Endothelial cell of umbilical vein (primary cell): ENCODE measurements around the gene EML6. TPM values are rescaled to one million over a fixed set of nuclear protein-coding genes. Genes with fewer than 3 reads are reported as not detected.

Source experiments
- BruUV-seq: library from RNA; stranded (reverse); fragments of 400-500 nt; replicated peaks from 2 replicates; lab custom pipeline; 2021; lab: Mats Ljungman, UMichigan
- CTCF ChIA-PET: fragments of 300-600, 350-600 bp; sonication (Branson Sonifier 250); formaldehyde crosslinking; loops from one replicate; lab custom pipeline; 2021; ENCODE audit warnings: antibody characterized with exemption, inconsistent platforms; lab: Charles Lee
- POLR2A ChIA-PET: fragments of 300-600, 350-600 bp; sonication (Branson Sonifier 250); formaldehyde crosslinking; loops from one replicate; lab custom pipeline; 2021; ENCODE audit warnings: antibody characterized with exemption, inconsistent platforms; lab: Charles Lee
- DNase-seq: peaks from one replicate; pipeline ENCODE4 v3.0.0-alpha.2; 2011; ENCODE audit warnings: low read depth, low spot score
- FAIRE-seq: peaks from 2 replicates; lab custom pipeline; 2011; peaks lifted over from hg19 to GRCh38; lab: Jason Lieb, UNC
- H2AFZ ChIP-seq: 2 replicates; pipeline ENCODE4 v1.6.0; 2012; ENCODE audit warnings: low read depth, low read length, control low read depth, inconsistent platforms
- H3K27ac ChIP-seq: 2 replicates; pipeline ENCODE4 v1.5.1; 2011; ENCODE audit warnings: low read depth, mild to moderate bottlenecking, control low read depth, low read length, moderate library complexity; ENCODE audit not compliant: insufficient read depth
- H3K27me3 ChIP-seq, 2 experiments: 2 replicates each; pipeline versions ENCODE4 v1.6.0 to v1.6.1; 2011; ENCODE audit warnings: low read length in 2 of 2, mixed read lengths in 1 of 2; ENCODE audit not compliant: control insufficient read depth in 2 of 2, insufficient read depth in 2 of 2
- H3K36me3 ChIP-seq, 2 experiments: 2 replicates in 1 of 2; 3 replicates in 1 of 2; pipeline ENCODE4 v1.5.1; 2011; ENCODE audit warnings: low read length in 2 of 2, mild to moderate bottlenecking in 1 of 2, moderate library complexity in 1 of 2; ENCODE audit not compliant: control insufficient read depth in 2 of 2, insufficient read depth in 2 of 2; ENCODE audit errors: extremely low read depth in 1 of 2
- H3K4me1 ChIP-seq: 3 replicates; pipeline ENCODE4 v1.5.1; 2011; ENCODE audit warnings: mild to moderate bottlenecking, low read length; ENCODE audit not compliant: control insufficient read depth, insufficient read depth; ENCODE audit errors: extremely low read depth
- H3K4me2 ChIP-seq: 2 replicates; pipeline ENCODE4 v1.6.1; 2011; ENCODE audit warnings: low read length, control low read depth, mixed read lengths; ENCODE audit not compliant: insufficient read depth
- H3K4me3 ChIP-seq, 3 experiments: fragments of 200-600 bp in 1 of 3; sonication (generic), shearing (Covaris generic) in 1 of 3; replicated peaks in 1 of 3; 2 replicates each; pipeline ENCODE4 v1.5.1; 2011 to 2016; ENCODE audit warnings: control low read depth in 3 of 3, low read length in 3 of 3, mild to moderate bottlenecking in 2 of 3, inconsistent platforms in 1 of 3, low read depth in 1 of 3, moderate library complexity in 1 of 3; ENCODE audit not compliant: insufficient read depth in 1 of 3
- H3K79me2 ChIP-seq: 2 replicates; pipeline ENCODE4 v1.6.0; 2012; ENCODE audit warnings: low read length, inconsistent platforms; ENCODE audit not compliant: control insufficient read depth, insufficient read depth
- H3K9ac ChIP-seq: replicated peaks from 2 replicates; pipeline ENCODE3; 2011; ENCODE audit warnings: low read length, control low read depth; ENCODE audit not compliant: insufficient read depth; ENCODE audit errors: extremely low read depth
- H3K9me1 ChIP-seq: replicated peaks from 3 replicates; pipeline ENCODE4 v1.6.0; 2011; ENCODE audit warnings: mild to moderate bottlenecking, low read length; ENCODE audit not compliant: control insufficient read depth, insufficient read depth; ENCODE audit errors: extremely low read depth
- H3K9me3 ChIP-seq: replicated peaks from 2 replicates; pipeline ENCODE4 v1.5.1; 2012; ENCODE audit warnings: low read length, inconsistent platforms; ENCODE audit not compliant: control insufficient read depth, insufficient read depth
- H4K20me1 ChIP-seq: replicated peaks from 2 replicates; pipeline ENCODE3; 2011; ENCODE audit warnings: mild to moderate bottlenecking, low read length; ENCODE audit not compliant: control insufficient read depth, insufficient read depth; ENCODE audit errors: extremely low read depth
- CTCF ChIP-seq, 2 donors: IDR thresholded peaks; 1 replicate in 1 of 2; 2 replicates in 1 of 2; pipeline ENCODE4 v1.5.1; 2011; ENCODE audit warnings: low read length in 2 of 2, mild to moderate bottlenecking in 2 of 2, moderate library complexity in 2 of 2, control low read depth in 1 of 2, inconsistent platforms in 1 of 2, low read depth in 1 of 2; ENCODE audit not compliant: insufficient read depth in 1 of 2; ENCODE audit errors: extremely low read depth in 1 of 2
- EZH2 ChIP-seq: IDR thresholded peaks from 2 replicates; pipeline ENCODE4 v1.6.1; 2012; ENCODE audit warnings: borderline replicate concordance, low read depth, mild to moderate bottlenecking, moderate library complexity, low read length, inconsistent platforms; ENCODE audit not compliant: severe bottlenecking
- FOS ChIP-seq: IDR thresholded peaks from 2 replicates; pipeline ENCODE4 v1.6.1; 2011; ENCODE audit warnings: mild to moderate bottlenecking, low read length, moderate library complexity, borderline replicate concordance; ENCODE audit not compliant: insufficient read depth
- GATA2 ChIP-seq: IDR thresholded peaks from 2 replicates; pipeline ENCODE4 v1.7.0; 2011; ENCODE audit warnings: low read depth, mild to moderate bottlenecking, moderate library complexity, mixed read lengths, low read length; ENCODE audit not compliant: insufficient read length, insufficient read depth
- JUN ChIP-seq: IDR thresholded peaks from 2 replicates; pipeline ENCODE4 v1.6.1; 2011; ENCODE audit warnings: borderline replicate concordance, low read depth; ENCODE audit not compliant: insufficient read length, insufficient read depth
- MAX ChIP-seq: IDR thresholded peaks from 2 replicates; pipeline ENCODE4 v1.6.1; 2011; ENCODE audit not compliant: insufficient read depth, insufficient read length
- MYC ChIP-seq: IDR thresholded peaks from one replicate; pipeline ENCODE4 v1.6.1; 2011; ENCODE audit warnings: mild to moderate bottlenecking, low read depth, low read length
- POLR2A ChIP-seq: IDR thresholded peaks from 2 replicates; pipeline ENCODE4 v1.6.1; 2012; ENCODE audit warnings: low read depth, mild to moderate bottlenecking, control low read depth, low read length
- POLR2AphosphoS5 ChIP-seq: IDR thresholded peaks from 2 replicates; pipeline ENCODE4 v1.6.1; 2012; ENCODE audit warnings: low read depth, mild to moderate bottlenecking, control low read depth, low read length, moderate library complexity; ENCODE audit not compliant: insufficient read depth
- dilution Hi-C: fragments of 300-500 bp; cut with MboI; formaldehyde crosslinking; loops from one replicate; pipeline ENCODE4 v1.15.0; 2019; ENCODE audit warnings: low sequenced_read_pairs; ENCODE audit not compliant: extremely low pct_ligation_motif_present
- intact Hi-C: fragments of 100-400 bp; cut with micrococcal nuclease; formaldehyde crosslinking; loops from one replicate; pipeline ENCODE4 v1.10.0; 2022
- polyA plus RNA-seq, 4 experiments: library from polyadenylated mRNA; depleted of rRNA in 3 of 4; stranded (reverse) in 3 of 4; unstranded in 1 of 4; fragments of >200 nt; gene quantifications; 2 replicates each; pipeline versions ENCODE4 v1.2.1 to v1.2.3, GENCODE V29; 2011 to 2012; ENCODE audit warnings: missing spikeins in 1 of 4
- total RNA-seq: library from RNA; stranded (reverse); gene quantifications from 2 replicates; pipeline ENCODE4 v1.2.3, GENCODE V29; 2021

The EML6 gene
- total and polyA plus RNA-seq, 2 donors (not counting 3 experiments of a cell fraction or from before 2014, with no cell fraction given): 0.79 to 2.1 TPM

GRCh38 chr2:54858021-54858681 is 134.7 kb downstream of the EML6 start:
- POLR2A ChIA-PET: no interaction called here
- TF ChIP-seq EZH2: no peak
- no peak for TF ChIP-seq MAX
- TF ChIP-seq POLR2A: no peak
- no peak for TF ChIP-seq CTCF (IDR thresholded peaks at IDR 0.05; ENCODE audit: extremely low read depth in 1 of 2, insufficient read depth in 1 of 2, low read depth in 1 of 2, low read length in 2 of 2)
- TF ChIP-seq GATA2: no peak
- TF ChIP-seq FOS: no peak
- no peak for TF ChIP-seq JUN
- no peak for TF ChIP-seq POLR2AphosphoS5
- no peak for TF ChIP-seq MYC
- no peak overlapping the region for H3K4me2 ChIP-seq
- H3K4me3 ChIP-seq: no peak overlapping the region
- H3K79me2 ChIP-seq: no peaks in the 10 kb centered on the region
- peaks cover 0 to 3% of the 10 kb centered on the region in 2 experiments for H3K27me3 ChIP-seq
- H3K27ac ChIP-seq: no peak overlapping the region
- H4K20me1 ChIP-seq: no peaks in the 10 kb centered on the region
- no peak overlapping the region for H2AFZ ChIP-seq
- H3K9me1 ChIP-seq: no peaks in the 10 kb centered on the region
- BruUV-seq: no TSS peak
- no peak for DNase-seq
- no peak overlapping the region for H3K9ac ChIP-seq
- H3K4me1 ChIP-seq: no peaks in the 10 kb centered on the region
- intact Hi-C loops: no loop called here
- no peaks in the 10 kb centered on the region for H3K36me3 ChIP-seq
- no peak for FAIRE-seq
- CTCF ChIA-PET: interaction anchor here (2.0 kb wide), 1 partner anchor 19 kb away, joined by 7 read pairs; no protein-coding TSS in a partner anchor
- H3K9me3 ChIP-seq: no peaks in the 10 kb centered on the region
- dilution Hi-C loops: no loop called here
